SIG-M5 (cell line): Measurements from ENCODE around the gene PXDN.
"Not testable (repeated sequence)": the region's sequence is repeated elsewhere in the genome, so short reads cannot be mapped to it uniquely, and the experiment has no call there.

Source experiments
- DNase-seq: peaks from one replicate; lab custom pipeline; 2025; lab: John Stamatoyannopoulos, UW

PXDN gene

DNA sequence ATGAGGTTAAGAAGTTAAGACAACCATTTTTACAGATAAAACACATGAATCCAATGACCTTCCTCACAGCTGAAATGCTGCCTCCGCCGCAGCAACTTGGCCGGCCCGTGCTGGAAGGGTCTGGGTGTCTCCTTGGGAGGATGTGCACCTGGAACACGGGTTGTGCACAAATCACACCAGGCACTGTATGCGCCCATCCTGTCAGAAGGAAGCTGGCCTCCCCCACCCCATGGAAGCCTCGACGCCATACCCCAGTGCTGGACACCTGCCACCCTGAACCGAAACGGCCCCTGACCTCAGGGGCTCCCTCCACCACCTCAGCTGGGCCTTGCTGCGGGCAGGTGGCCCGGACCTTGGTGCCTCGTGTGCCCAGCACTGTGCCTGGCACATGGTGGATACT is 111.8 kb downstream of the PXDN start:
- no peak for DNase-seq

DNA sequence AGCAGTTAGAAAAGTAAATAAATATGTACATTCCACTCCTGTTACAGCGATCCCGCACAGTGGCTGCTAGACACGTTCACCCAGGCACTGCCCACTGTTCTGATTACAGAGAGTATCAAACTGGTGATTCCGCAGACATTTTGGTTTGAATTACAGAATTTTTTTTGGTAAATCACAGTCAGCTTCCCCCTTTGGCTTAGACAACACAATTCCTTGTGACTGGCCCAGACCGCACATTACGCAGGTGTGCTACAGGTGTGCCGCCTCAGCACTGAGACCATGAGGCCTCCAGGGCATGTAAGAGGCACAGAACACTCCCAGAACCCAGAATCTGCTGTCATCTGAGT is 112.3 kb downstream of the PXDN start:
- DNase-seq: no peak

DNA sequence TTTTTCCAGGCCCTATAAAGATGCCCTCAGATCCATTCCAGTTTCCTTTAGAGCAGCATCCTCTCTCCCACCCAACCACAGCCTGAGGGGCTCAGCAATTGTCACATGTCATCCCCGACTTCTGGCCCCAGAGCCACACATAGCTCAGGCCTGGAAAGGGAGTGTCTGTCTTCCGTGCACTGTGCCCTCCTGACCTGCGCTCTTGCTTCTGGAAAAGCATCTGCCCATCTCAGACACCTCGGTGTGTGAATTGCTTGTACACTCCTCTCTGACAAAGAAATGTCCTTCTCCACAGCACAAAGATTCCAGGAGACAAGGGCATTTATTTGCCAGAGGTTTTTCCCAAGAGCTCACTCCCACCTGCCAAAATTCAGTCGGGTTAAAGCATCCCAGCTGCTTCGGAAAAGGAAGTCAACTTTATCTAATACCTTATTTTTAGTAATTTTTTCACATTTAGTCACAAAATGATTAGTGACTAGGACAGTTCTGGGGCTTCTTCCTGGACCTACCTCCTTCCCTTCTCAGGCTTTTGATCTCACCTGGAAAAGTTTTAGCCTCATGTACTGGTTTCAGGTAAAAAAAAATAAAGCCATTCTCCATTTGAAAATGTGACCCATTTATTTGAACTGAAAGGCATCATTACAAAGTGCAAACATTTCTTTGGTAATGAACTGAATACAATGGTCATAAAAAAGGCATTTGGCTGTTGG is 112.9 kb downstream of the PXDN start:
- DNase-seq: no peak

DNA sequence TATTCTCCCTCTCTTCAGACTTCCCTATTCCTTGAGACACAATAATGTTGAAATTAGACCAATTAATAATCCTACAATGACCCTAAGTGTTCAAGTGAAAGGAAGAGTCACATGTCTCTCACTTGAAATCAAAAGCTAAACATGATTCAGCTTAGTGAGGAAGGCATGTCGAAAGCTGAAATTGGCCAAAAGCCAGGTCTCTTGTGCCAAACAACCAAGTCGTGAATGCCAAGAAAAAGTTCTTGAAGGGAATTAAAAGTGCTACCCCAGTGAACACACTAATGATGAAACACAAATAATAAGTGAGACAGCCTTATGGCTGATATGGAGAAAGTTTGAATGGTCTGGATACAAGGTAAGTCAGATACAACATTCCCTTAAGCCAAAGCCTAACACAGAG is 115.4 kb downstream of the PXDN start:
- no peak for DNase-seq

DNA sequence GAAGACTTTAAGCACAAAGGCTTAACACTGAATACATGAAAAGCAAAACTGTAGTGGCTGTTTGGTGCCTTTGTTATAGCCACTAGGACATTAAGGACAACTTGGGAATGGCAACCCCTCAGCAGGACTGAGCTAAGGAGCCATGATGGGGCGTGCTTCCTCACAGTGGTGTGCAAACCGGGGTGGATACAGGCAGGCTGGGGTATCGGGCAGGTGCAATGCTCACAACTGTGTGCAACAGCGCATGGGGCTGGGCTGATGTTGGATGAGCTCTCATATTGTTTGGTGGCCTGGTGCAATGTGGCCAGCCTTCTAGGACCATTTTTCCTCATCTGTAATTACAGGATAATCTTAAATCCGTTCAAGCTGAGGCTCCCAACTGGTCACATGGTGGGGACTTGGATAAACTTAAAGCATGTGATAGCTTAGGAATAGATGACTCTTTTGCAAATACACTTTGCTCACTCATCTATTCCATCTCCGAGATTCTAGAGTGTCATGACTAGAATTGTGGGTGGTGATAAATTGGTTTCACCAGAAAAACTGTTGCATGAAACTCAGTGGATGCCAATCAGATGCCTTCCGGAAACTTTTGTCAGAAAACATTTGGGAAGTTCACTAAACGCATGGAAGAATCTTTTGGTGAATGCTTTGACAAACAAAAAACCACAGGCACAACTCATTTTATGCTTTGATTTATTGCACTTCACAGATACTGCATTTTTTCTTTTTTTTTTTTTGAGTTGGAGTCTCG is 116.5 kb downstream of the PXDN start:
- no peak for DNase-seq

DNA sequence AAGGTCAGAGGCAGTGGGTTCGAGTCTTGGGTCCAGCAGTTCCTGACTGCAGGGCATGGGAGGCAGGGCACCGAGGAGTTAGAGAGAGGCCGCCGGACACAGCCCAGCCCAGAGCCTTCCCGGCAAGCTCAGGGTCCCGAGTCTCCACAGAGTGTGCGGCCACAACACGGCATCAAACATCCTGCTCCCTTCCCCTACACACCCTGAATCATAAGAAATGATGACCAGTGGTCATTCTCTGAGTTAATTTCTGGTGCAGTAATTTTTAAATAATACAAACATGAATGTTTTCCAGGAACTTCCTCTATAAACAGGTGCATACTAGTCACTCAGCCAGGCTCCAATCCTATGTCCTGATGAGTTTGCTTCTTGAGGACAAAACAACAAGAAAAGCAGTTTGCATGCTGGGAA is 118.0 kb downstream of the PXDN start:
- DNase-seq: no peak

DNA sequence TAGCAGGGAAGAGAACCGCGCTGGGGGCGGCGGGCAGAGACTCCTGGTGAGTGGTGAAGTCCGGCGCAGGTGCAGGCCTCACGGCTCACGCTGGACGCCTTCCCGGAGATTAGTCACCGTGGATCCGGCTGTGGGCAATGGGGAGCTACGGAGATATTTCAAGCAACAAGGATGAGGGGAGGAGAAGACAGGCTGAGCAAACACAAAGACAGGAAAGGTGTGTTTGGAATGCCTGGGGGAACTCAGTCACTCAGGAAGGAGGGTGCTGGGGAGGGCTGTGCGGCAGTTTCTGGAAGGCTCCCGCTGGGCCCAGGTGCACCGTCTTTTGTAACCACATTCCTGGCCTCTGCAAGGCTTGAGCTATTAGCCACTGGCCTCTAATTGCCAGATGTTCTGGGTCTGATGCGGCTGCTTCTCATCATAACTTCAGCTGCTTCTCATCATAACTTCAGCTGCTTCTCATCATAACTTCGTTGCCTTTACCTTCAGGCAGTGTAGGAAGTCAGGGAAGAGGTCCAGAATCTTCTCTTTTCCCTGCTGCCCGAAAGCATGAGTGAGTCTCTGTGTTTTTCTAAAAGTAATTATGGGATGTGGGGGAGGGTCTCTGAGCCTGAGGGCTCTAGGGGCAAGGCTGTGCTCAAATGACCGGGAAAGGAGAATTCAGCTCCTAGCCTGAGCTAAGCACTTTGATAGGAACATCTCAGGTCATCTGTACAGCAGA is 118.9 kb downstream of the PXDN start:
- no peak for DNase-seq

DNA sequence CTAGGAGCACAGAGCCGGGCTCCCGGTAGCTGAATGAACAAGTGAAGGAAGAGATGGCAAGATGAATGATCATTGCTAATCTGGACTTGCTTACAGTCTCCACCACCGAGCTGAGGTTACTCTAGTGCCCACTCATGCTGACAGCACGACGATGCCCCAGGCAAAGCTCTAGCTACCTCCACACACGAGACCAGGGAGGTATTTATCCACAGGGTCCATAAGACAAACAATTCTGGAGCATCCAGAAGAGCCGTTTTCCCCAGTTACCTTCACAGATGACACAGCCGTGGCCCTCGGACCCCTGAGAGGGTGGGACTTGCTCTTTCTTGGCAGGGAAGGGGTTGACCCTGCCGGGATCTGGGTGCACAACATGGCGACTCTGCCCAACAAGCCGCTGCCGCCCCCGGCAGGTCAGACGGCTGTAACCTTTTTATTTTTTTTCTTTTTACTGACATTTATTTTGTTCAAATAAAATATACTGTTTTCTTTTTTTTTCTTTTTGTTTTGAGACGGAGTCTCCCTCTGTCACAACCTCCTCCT is 120.3 kb downstream of the PXDN start:
- no peak for DNase-seq

DNA sequence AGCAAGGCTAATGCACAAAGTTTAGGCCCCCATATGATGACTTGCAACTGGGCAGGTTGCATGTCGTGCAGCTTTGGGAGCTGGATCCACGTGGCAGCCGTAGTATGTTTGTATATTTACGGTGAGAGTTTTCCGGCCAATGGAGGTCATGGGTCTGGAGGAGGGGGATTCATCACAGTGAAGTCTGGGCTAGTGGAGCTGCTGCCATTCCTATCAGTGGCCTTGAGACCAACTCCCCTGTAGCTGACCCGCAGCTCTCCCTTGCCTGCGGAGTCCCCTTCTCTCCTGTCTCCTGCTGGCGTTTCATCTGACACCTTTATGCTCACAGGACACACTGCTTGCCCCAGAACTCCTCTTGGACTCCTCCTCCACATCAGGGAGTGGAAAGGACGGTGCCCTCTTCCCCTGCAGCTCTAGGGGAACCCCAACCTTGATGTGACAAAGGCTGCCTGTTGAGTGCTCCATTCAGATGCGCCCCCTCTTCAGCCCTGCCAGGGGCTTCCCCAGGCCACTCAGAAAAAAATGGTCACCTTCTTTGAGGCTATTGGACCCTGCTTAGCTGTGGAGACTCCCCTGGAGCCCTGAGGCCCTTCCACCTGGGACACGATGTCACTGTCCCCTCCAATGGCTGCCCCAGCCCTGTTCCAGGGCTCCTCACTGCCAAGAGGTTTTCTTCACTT is 121.7 kb downstream of the PXDN start:
- DNase-seq: no peak

DNA sequence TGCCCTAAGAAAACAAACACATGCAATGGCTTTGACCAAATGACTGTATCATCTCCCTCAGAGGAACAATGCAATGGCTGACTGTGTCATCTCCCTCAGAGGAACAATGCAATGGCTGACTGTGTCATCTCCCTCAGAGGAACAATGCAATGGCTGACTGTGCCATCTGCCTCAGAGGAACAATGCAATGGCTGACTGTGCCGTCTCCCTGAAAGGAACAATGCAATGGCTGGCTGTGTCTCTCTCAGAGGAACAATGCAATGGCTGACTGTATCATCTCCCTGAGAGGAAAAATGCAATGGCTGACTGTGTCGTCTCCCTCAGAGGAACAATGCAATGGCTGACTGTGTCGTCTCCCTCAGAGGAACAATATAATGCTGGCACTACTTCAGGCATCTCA is 122.3 kb downstream of the PXDN start:
- DNase-seq: not testable (repeated sequence)

DNA sequence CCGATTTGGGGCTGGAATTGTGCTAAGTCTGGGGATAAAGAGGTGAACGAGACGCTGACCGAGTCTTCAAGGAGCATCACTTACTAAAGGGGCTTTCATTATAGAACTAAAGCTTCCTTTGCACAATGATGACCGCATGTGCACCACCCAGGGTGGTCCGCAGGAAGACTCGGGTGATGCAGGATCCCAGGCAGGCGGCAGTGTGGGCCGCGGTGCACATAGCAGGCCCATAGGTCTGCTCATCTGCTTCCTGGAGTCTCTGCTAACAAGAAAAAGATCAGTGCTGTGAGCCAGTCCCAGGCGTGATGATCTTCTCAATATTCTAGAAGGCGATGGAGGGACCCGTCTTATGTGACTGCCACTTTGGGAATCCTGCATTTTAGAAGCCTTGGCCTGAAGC is 122.8 kb downstream of the PXDN start:
- DNase-seq: no peak

DNA sequence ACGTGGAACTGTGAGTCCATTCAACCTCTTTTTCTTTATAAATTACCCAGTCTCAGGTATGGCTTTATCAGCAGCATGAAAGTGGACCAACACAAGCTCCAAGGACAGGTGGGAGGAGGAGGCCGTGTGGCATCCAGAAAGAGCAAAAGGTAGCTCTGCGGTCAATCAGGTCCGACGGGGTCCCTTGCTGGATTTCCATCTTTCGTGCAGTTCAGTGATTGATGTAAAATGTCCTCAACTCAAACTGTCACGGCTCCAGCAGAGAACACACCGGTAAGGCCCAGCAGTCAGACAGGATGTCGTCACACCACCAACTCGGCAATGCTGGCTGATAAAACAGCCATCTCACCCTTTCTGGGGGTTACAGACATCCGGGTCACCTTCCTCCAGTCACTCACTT is 123.3 kb downstream of the PXDN start:
- DNase-seq: no peak

DNA sequence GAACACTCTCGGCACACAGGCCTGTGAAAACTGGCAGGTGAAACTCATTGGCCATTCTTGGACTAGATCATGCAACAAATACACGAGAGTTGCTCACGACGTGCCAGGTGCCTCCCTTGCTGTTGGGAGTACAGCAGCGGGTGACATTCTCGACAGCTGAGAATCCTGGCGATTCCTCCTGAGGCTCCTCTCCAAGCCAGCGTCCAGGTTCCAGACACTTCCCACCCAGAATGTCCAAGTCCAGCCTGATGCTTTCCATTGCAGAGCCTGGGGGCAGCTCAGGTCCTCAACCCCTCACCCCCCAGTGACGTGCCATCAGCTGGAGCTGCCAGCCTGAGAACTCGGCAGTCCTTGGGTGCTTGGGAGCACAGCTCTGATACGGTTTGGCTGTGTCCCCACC is 124.2 kb downstream of the PXDN start:
- no peak for DNase-seq

DNA sequence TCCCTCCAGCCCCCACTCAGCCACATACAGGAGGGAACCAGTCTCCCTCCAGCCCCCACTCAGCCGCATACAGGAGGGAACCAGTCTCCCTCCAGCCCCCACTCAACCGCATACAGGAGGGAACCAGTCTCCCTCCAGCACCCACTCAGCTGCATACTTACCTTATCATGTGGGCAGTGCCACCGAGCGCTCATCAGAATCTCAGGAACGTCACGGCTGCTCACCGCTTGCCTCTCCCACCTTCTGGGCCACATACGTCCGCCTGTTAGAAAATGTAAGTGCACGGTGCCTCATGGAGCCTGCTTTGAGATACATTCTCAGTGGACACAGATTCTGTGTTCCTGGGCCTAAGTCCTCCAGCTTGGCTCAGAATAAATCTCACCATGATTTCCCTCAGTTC is 124.8 kb downstream of the PXDN start:
- DNase-seq: no peak

DNA sequence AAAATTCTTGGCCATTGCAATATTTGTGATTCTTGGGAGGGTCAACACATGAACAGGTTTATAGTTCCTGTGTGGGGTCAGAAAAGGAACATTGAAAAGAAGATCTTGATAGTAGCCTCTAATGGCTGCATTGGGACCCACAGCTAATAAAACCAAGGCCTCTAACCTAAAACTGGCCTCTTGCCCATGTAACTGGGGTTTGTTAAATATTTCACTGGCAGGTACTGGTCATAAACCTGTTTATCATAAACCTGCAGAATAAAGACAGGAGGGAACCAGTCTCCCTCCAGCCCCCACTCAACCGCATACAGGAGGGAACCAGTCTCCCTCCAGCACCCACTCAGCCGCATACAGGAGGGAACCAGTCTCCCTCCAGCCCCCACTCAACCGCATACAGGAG is 125.3 kb downstream of the PXDN start:
- no peak for DNase-seq

DNA sequence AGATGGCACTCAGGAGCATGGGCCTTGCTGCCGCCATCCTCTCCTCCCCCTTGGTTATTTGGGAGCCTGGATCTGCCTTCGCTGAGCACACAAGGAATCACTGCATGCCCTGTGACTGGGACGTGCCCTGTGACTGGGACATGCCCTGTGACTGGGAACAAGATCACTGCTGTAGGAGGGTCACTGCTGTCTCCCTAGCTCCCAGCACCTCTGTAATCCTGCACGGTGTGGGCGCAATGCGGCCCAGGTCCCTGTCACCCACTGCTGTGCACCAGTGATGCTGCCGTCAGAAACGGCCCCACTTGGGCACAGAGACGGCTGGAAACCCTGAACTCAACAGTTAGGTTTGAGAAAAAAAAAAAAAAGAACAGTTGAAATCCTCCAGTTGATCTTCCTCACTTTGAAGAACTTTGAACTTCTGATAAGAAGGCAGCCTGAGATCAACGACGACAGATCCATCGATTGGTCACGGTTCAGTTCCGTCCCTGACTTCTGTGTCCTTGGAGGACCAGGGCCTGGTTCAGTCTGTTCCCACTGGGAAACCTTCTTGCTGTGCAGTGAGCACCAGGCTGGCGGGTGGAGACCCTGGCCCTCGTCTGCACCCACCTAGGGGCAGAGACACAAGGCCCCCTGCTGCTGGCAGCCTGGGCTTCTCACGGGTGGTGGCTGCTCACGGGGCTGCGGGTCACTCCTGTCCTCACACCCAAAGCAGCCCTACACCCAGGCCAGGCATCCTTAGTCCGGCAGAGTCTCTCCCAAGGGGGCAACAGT is 125.9 kb downstream of the PXDN start:
- DNase-seq: no peak

DNA sequence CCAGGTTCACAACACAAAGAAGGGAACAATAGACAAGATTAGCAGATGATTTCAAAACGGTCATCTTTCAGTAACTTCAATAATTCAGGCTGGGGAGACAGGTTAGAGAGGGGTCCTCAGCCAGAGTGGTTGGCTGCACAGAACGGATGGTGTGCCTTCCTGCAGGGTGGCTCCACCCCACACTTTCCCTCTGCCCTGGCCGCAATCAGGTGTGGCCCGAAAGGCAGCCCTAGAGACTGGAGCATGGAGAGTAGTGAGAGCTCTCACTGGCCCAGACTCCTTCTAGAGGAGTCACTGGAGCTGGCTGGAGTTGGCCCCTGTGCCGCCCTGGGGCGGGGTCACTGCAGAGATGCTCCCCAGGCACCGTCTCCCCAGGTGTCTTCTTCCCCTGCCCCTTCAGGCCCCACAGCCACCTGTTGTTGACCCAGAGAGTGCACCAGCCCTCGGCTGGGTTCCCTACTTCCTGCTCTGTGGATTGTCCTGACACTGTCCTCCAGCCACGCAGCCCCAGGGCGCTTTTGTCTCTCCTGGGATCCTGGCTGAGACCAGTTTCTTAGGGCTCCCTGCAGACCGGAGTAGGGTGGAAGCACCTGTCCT is 126.8 kb downstream of the PXDN start:
- no peak for DNase-seq

DNA sequence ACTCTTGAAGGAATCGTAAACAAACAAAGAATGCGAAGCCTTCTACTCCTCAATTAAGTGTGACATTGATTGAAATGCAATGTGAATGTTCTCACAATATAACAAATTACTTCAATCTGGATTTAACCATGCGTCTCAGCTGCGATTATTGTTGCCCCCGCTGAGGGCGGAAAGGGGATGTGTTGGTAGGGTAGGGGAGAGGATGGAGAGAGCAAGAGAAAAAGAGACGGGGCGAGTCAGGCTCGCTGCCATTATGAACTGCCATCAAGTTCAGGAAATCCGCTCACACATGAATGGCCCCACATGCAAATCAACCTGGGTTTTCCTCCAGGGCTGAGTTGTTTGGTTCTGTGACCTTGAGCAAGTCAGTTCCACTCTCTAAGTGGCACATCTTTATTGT is 129.8 kb downstream of the PXDN start:
- no peak for DNase-seq

DNA sequence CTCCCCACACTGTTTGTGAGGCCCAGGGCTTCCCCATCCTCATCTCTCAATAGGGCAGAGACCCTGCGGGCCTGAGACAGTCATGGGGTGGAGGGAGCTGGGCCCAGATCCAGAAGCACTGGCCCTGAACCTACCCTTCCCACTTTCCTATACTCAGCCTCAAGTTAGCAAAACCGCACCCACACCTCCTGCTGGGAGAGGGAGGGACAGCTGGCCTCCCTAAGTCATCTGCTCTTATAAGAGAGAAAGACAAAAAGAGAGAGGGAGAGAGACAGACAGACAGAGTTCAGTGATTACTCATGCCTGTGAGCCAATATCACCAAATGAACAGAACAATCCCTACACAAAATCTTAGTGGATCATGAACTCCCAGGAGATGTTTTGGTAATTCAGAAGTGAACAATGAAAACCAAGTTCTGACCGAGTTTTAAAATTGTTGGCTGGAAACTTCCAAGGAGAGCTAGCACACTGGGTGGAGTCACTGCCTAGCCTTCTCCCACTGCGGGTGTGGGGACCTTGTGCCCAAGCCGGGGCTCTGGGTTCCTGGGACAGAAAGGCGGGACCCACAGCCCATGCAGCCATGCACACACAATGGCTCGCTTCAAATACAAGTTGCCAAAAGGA is 130.5 kb downstream of the PXDN start:
- no peak for DNase-seq

DNA sequence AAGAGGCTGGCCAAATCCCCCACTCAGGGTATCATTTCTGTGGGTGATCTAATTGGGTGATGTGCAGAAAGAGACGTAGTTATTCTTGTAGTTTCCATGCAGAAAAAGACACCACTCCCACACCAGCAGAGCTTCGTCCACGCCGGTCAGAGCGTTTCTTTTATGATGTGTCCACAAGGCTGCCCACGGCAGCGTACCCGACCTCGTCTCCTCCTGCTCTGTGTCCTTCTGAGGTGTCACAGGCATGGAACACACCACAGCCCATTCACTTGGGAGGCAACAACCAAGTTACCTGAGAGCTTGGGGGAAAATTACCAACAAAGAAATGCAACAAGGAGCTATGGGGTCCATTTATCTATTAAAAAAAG is 131.3 kb downstream of the PXDN start:
- DNase-seq: no peak
